ENCODE data around the gene CSK. TPM values are rescaled to one million over a fixed set of nuclear protein-coding genes. Genes with fewer than 3 reads are reported as not detected.

The CSK gene
- total RNA-seq, 1 donor from 2014 or later, result 70.9 TPM

DNA sequence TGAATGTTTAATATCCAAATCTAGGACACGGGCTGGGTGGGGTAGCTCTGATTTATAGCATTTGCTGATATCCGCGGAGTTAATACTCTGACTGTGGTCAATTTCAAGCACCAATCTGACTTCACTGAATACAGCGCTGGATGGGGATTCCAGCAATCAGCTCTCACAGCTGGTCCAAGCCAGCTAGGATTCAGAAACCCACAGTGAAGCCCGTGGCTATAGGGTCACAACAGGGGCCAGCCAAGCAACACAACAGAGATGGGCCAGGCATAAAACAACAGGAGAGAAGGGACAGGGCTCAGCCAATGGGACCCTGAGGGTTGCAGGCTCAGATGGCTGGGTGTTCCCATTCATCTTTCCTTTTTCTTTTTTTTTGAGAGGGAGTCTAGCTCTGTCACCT is 25.4 kb downstream of the CSK start:
- no peak overlapping the region for H3K4me3 Mint-ChIP-seq (ENCODE audit: low read depth)
- H3K27ac Mint-ChIP-seq, result no peak overlapping the region
- H3K4me1 Mint-ChIP-seq (ENCODE audit: low read depth), result no peaks in the 10 kb centered on the region
- DNase-seq (ENCODE audit: low spot score, unreplicated experiment), result no peak
- H3K36me3 Mint-ChIP-seq (ENCODE audit: insufficient read depth), result peaks cover 9% of the 10 kb centered on the region
- no peaks in the 10 kb centered on the region for H3K27me3 Mint-ChIP-seq
- no peaks in the 10 kb centered on the region for H3K9me3 Mint-ChIP-seq (ENCODE audit: low read depth)
- TF ChIP-seq, protein P1, sequence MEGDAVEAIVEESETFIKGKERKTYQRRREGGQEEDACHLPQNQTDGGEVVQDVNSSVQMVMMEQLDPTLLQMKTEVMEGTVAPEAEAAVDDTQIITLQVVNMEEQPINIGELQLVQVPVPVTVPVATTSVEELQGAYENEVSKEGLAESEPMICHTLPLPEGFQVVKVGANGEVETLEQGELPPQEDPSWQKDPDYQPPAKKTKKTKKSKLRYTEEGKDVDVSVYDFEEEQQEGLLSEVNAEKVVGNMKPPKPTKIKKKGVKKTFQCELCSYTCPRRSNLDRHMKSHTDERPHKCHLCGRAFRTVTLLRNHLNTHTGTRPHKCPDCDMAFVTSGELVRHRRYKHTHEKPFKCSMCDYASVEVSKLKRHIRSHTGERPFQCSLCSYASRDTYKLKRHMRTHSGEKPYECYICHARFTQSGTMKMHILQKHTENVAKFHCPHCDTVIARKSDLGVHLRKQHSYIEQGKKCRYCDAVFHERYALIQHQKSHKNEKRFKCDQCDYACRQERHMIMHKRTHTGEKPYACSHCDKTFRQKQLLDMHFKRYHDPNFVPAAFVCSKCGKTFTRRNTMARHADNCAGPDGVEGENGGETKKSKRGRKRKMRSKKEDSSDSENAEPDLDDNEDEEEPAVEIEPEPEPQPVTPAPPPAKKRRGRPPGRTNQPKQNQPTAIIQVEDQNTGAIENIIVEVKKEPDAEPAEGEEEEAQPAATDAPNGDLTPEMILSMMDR (IDR thresholded peaks at IDR 0.05; ENCODE audit: unreplicated experiment), result no peak

DNA sequence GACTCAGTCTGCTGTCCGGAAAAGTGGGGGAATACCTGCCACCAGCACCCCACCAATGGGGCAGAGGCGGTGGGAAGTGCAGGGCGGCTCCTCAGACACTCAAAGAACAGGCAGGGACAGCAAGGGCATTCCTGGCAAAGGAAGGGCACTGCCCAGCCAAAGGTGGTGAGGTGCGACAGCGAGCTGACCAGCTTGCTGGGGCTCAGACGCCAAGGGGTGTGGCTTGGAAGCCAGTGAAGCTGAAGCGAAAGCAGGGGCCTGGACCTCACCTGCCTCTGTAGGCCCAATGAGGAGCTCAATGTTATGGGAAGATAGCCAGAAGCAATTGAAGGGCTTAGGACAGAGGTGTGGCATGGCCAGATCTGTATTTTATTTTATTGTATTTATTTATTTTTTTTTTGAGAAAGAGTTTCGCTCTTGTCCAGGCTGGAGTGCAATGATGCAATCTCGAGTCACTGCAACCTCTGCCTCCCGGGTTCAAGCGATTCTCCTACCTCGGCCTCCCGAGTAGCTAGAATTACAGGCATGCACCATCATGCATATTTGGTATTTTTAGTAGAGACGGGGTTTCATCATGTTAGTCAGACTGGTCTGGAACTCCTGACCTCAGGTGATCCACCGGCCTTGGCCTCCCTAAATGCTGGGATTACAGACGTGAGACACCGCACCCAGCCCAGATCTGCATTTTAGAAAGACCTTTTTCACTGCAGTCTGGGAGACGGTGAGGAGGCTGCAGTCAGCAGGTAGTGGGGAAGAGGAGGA is 26.4 kb downstream of the CSK start:
- H3K9me3 Mint-ChIP-seq (ENCODE audit: low read depth), result no peaks in the 10 kb centered on the region
- H3K4me1 Mint-ChIP-seq (ENCODE audit: low read depth), result no peaks in the 10 kb centered on the region
- no peak overlapping the region for H3K27ac Mint-ChIP-seq
- H3K36me3 Mint-ChIP-seq (ENCODE audit: insufficient read depth), result peaks cover 8% of the 10 kb centered on the region
- DNase-seq (ENCODE audit: low spot score, unreplicated experiment), result no peak
- H3K27me3 Mint-ChIP-seq, result peaks cover under 1% of the 10 kb centered on the region
- TF ChIP-seq, protein P1 (IDR thresholded peaks at IDR 0.05; ENCODE audit: unreplicated experiment), result no peak
- H3K4me3 Mint-ChIP-seq (ENCODE audit: low read depth), result no peak overlapping the region

DNA sequence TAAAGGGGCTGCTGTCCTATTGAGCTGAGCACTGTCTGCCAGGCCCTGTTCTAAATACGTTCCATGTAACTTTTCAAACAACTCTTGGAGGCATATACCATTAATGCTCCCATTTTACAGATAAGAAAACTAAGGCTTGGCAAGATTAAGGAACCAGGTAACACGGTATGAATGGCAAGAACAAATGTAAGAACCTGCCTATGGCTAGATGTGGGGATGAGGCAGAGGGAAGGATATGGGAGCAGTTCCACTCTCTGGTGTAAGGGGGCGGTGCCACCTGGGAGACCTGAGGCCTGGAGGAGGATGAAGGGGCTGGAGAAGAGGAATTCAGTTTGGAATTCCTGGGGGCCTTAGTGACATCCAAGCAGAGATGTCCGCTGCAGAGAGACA is 27.0 kb downstream of the CSK start:
- Mint-ChIP-seq H3K4me1 (ENCODE audit: low read depth) (no peaks in the 10 kb centered on the region), H3K27me3 (peaks cover 4% of the 10 kb centered on the region), H3K36me3 (ENCODE audit: insufficient read depth) (peaks cover 8% of the 10 kb centered on the region), H3K4me3 (ENCODE audit: low read depth) (no peak overlapping the region), H3K27ac (no peak overlapping the region), H3K9me3 (ENCODE audit: low read depth) (no peaks in the 10 kb centered on the region)
- TF ChIP-seq, protein P1 (IDR thresholded peaks at IDR 0.05; ENCODE audit: unreplicated experiment), result no peak
- no peak for DNase-seq (ENCODE audit: low spot score, unreplicated experiment)

DNA sequence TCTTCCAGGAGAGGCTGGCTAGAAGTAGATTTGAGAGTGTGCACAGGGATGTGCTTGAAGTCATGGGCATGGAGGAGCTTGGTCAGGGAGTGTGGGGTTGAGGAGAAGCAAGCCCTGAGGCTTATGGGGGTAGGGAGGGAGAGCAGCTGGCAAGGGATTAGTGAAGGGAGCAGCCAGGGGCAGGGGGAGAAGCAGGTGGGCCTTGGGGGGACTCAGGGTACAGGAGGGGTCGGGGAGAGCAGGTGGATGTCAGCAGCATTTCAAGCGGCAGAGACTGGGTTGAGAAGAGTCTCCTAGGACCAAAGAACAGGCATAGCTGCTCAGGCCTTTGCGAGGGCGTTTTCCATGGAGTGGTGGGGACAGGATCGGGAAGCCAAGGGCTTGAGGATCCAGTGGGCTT is 27.4 kb downstream of the CSK start:
- no peaks in the 10 kb centered on the region for H3K4me1 Mint-ChIP-seq (ENCODE audit: low read depth)
- H3K27ac Mint-ChIP-seq, result no peak overlapping the region
- peaks cover 4% of the 10 kb centered on the region for H3K27me3 Mint-ChIP-seq
- TF ChIP-seq, protein P1 (IDR thresholded peaks at IDR 0.05; ENCODE audit: unreplicated experiment), result no peak
- H3K9me3 Mint-ChIP-seq (ENCODE audit: low read depth), result no peaks in the 10 kb centered on the region
- DNase-seq (ENCODE audit: low spot score, unreplicated experiment), result no peak
- no peak overlapping the region for H3K4me3 Mint-ChIP-seq (ENCODE audit: low read depth)
- H3K36me3 Mint-ChIP-seq (ENCODE audit: insufficient read depth), result peaks cover 4% of the 10 kb centered on the region

DNA sequence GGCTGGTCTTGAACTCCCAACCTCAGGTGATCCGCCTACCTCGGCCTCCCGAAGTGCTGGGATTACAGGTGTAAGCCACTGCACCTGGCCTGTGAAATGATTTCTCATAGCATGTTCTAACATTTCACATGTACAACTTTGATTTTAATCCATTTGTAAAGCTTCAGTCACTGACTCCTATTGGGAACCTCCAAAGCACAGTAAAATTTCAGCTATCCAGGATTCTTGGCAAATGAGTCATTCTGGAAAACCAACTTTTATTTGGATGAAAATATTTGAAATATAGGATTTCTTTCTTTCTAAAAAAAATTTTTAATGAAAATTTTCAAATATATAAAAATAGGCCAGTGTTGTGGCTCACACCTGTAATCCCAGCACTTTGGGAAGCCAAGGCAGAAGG is 28.1 kb downstream of the CSK start:
- no peaks in the 10 kb centered on the region for H3K4me1 Mint-ChIP-seq (ENCODE audit: low read depth)
- H3K4me3 Mint-ChIP-seq (ENCODE audit: low read depth), result no peak overlapping the region
- H3K9me3 Mint-ChIP-seq (ENCODE audit: low read depth), result no peaks in the 10 kb centered on the region
- no peak for DNase-seq (ENCODE audit: low spot score, unreplicated experiment)
- H3K36me3 Mint-ChIP-seq (ENCODE audit: insufficient read depth), result peaks cover under 1% of the 10 kb centered on the region
- TF ChIP-seq, protein P1 (IDR thresholded peaks at IDR 0.05; ENCODE audit: unreplicated experiment), result no peak
- H3K27ac Mint-ChIP-seq, result no peak overlapping the region
- H3K27me3 Mint-ChIP-seq, result peaks cover 4% of the 10 kb centered on the region
